ENCODE results near the gene PADI3.

The PADI3 gene

GRCh38 chr1:17243274-17243673 is 5.6 kb upstream of the PADI3 start:
- Histone ChIP-seq H3K27me3 (ENCODE audit: insufficient read depth, low read depth) (peaks cover 76% of the 10 kb centered on the region), H3K4me2 (no peak overlapping the region), H2AFZ (ENCODE audit: low read depth) (no peak overlapping the region), H3K9ac (no peak overlapping the region), H3K27ac (no peak overlapping the region), H3K36me3 (ENCODE audit: insufficient read depth) (no peaks in the 10 kb centered on the region), H3K4me3 (IDR thresholded peaks at IDR 0.05; ENCODE audit: insufficient read depth, low read depth, low read length) (no peak overlapping the region), H4K20me1 (ENCODE audit: insufficient read depth) (no peaks in the 10 kb centered on the region), H3K79me2 (ENCODE audit: insufficient read depth, low read depth) (no peaks in the 10 kb centered on the region), H3K4me1 (ENCODE audit: low read depth, poor library complexity, severe bottlenecking) (no peaks in the 10 kb centered on the region)
- TF ChIP-seq, protein P1, sequence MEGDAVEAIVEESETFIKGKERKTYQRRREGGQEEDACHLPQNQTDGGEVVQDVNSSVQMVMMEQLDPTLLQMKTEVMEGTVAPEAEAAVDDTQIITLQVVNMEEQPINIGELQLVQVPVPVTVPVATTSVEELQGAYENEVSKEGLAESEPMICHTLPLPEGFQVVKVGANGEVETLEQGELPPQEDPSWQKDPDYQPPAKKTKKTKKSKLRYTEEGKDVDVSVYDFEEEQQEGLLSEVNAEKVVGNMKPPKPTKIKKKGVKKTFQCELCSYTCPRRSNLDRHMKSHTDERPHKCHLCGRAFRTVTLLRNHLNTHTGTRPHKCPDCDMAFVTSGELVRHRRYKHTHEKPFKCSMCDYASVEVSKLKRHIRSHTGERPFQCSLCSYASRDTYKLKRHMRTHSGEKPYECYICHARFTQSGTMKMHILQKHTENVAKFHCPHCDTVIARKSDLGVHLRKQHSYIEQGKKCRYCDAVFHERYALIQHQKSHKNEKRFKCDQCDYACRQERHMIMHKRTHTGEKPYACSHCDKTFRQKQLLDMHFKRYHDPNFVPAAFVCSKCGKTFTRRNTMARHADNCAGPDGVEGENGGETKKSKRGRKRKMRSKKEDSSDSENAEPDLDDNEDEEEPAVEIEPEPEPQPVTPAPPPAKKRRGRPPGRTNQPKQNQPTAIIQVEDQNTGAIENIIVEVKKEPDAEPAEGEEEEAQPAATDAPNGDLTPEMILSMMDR (conservative IDR thresholded peaks at IDR 0.05; ENCODE audit: low read depth, low read length): no peak

GRCh38 chr1:17244821-17245740 is 3.8 kb upstream of the PADI3 start:
- TF ChIP-seq, protein P1 (conservative IDR thresholded peaks at IDR 0.05; ENCODE audit: low read depth, low read length): no peak
- H3K9ac ChIP-seq: no peak overlapping the region

DNA sequence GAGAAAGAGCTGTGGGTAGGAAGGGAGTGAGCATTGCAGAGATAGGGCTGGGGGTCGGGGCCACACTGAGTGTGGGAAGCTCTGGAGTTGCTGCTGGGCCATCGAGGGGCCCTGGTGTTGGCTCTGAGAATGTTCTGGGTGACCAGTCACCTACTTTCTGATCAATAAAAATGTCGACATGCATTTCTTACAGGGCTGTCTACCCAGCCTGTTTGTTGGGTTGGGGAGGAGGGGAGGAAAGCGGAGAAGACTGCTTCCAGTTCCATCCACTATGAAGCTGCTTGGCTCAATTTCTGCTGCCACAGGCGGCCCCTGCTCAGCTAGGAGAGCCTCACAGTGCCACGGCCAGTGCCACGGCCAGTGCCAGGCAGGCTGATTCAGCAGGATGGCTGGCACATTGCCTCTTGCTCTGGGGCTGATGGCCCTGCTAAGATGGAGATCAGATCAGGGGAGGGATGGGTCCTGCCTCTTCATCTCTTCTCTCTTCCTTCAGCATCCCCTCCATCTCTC is 3.0 kb upstream of the PADI3 start:
- H3K4me2 ChIP-seq: no peak overlapping the region
- no peak overlapping the region for H3K9ac ChIP-seq
- no peak overlapping the region for H2AFZ ChIP-seq (ENCODE audit: low read depth)
- H3K27ac ChIP-seq: no peak overlapping the region
- TF ChIP-seq, protein P1 (conservative IDR thresholded peaks at IDR 0.05; ENCODE audit: low read depth, low read length): no peak
- peaks cover 66% of the 10 kb centered on the region for H3K27me3 ChIP-seq (ENCODE audit: insufficient read depth, low read depth)
- no peaks in the 10 kb centered on the region for H3K79me2 ChIP-seq (ENCODE audit: insufficient read depth, low read depth)
- H4K20me1 ChIP-seq (ENCODE audit: insufficient read depth): no peaks in the 10 kb centered on the region
- H3K4me3 ChIP-seq (IDR thresholded peaks at IDR 0.05; ENCODE audit: insufficient read depth, low read depth, low read length): no peak overlapping the region
- no peaks in the 10 kb centered on the region for H3K4me1 ChIP-seq (ENCODE audit: low read depth, poor library complexity, severe bottlenecking)
- no peaks in the 10 kb centered on the region for H3K36me3 ChIP-seq (ENCODE audit: insufficient read depth)

More at GRCh38 chr1:17244821-17245740, 3.8 kb upstream of the PADI3 start:
- H3K79me2 ChIP-seq (ENCODE audit: insufficient read depth, low read depth): no peaks in the 10 kb centered on the region
- no peak overlapping the region for H3K27ac ChIP-seq
- H4K20me1 ChIP-seq (ENCODE audit: insufficient read depth): no peaks in the 10 kb centered on the region
- peaks cover 74% of the 10 kb centered on the region for H3K27me3 ChIP-seq (ENCODE audit: insufficient read depth, low read depth)
- no peaks in the 10 kb centered on the region for H3K36me3 ChIP-seq (ENCODE audit: insufficient read depth)
- no peak overlapping the region for H2AFZ ChIP-seq (ENCODE audit: low read depth)
- no peaks in the 10 kb centered on the region for H3K4me1 ChIP-seq (ENCODE audit: low read depth, poor library complexity, severe bottlenecking)
- H3K4me3 ChIP-seq (IDR thresholded peaks at IDR 0.05; ENCODE audit: insufficient read depth, low read depth, low read length): no peak overlapping the region
- no peak overlapping the region for H3K4me2 ChIP-seq

- Histone ChIP-seq H3K27ac (no peak overlapping the region), H3K4me2 (no peak overlapping the region), H4K20me1 (ENCODE audit: insufficient read depth) (no peaks in the 10 kb centered on the region), H3K4me3 (IDR thresholded peaks at IDR 0.05; ENCODE audit: insufficient read depth, low read depth, low read length) (no peak overlapping the region), H3K36me3 (ENCODE audit: insufficient read depth) (no peaks in the 10 kb centered on the region), H2AFZ (ENCODE audit: low read depth) (no peak overlapping the region), H3K27me3 (ENCODE audit: insufficient read depth, low read depth) (peaks cover 61% of the 10 kb centered on the region), H3K9ac (no peak overlapping the region), H3K4me1 (ENCODE audit: low read depth, poor library complexity, severe bottlenecking) (no peaks in the 10 kb centered on the region), H3K79me2 (ENCODE audit: insufficient read depth, low read depth) (no peaks in the 10 kb centered on the region)
- TF ChIP-seq, protein P1 (conservative IDR thresholded peaks at IDR 0.05; ENCODE audit: low read depth, low read length): no peak
These were observed 1.9 kb upstream of the PADI3 start for GRCh38 chr1:17246971-17247370.
